ENCODE results near the gene IQCH. TPM values are rescaled to one million over a fixed set of nuclear protein-coding genes. Genes with fewer than 3 reads are reported as not detected.
"Not testable (repeated sequence)": the region's sequence is repeated elsewhere in the genome, so short reads cannot be mapped to it uniquely, and the experiment has no call there.

The IQCH gene
- total and polyA plus RNA-seq, 4 donors, result 1.2 to 3.4 (median 2.0) TPM; not detected in 1

- DNase-seq, result no peak
- peak overlapping the region; percentile 74 to 95 for H3K4me3 ChIP-seq (ENCODE audit: low read length in 2 of 2)
- H3K4me1 ChIP-seq (ENCODE audit: control insufficient read depth in 1 of 2, insufficient read depth in 2 of 2, low read length in 2 of 2), result no peaks in the 10 kb centered on the region
- intact Hi-C loops (cut with DNase I), result loop anchor here (5.0 to 10.0 kb wide), 4 partner anchors 66 to 306 kb away; partner anchors contain the start of gene SMAD3 (in 1 of the 2)
- peak overlapping the region in 1 of 2 donors; percentile 90 for H3K27ac ChIP-seq (ENCODE audit: low read depth in 1 of 2, low read length in 2 of 2)
- H3K36me3 ChIP-seq (ENCODE audit: control insufficient read depth in 1 of 2, insufficient read depth in 2 of 2, low read length in 1 of 2), result no peaks in the 10 kb centered on the region
- no peaks in the 10 kb centered on the region for H3K9me3 ChIP-seq (ENCODE audit: control insufficient read depth, low read length)
- no peaks in the 10 kb centered on the region for H3K27me3 ChIP-seq (ENCODE audit: control insufficient read depth in 1 of 2, insufficient read depth in 2 of 2, low read length in 1 of 2)
- ATAC-seq (ENCODE audit: low FRiP score), result no peak
- WGBS, 2 donors, result 30 to 36% methylated on average over 15 of the region's 15 CpGs
Measured at GRCh38 chr15:67253549-67254237, 893 bp upstream of the IQCH start.

- intact Hi-C loops (cut with DNase I), result loop anchor here in 1 of 2 donors (10.0 kb wide), 1 partner anchor 101 kb away; no protein-coding TSS in a partner anchor
- DNase-seq, result no peak
- no peak overlapping the region for H3K27ac ChIP-seq (ENCODE audit: low read depth in 1 of 2, low read length in 2 of 2)
- H3K4me1 ChIP-seq (ENCODE audit: control insufficient read depth in 1 of 2, insufficient read depth in 2 of 2, low read length in 2 of 2), result no peaks in the 10 kb centered on the region
- H3K9me3 ChIP-seq (ENCODE audit: control insufficient read depth, low read length), result no peaks in the 10 kb centered on the region
- no peaks in the 10 kb centered on the region for H3K36me3 ChIP-seq (ENCODE audit: control insufficient read depth in 1 of 2, insufficient read depth in 2 of 2, low read length in 1 of 2)
- 82 to 83% methylated on average over 3 of the region's 3 CpGs for WGBS, 2 donors
- H3K4me3 ChIP-seq (ENCODE audit: low read length in 2 of 2), result no peak overlapping the region
- ATAC-seq (ENCODE audit: low FRiP score), result no peak
- H3K27me3 ChIP-seq (ENCODE audit: control insufficient read depth in 1 of 2, insufficient read depth in 2 of 2, low read length in 1 of 2), result no peaks in the 10 kb centered on the region
Measured at GRCh38 chr15:67256051-67256450, 1.5 kb downstream of the IQCH start.

- H3K4me3 ChIP-seq (ENCODE audit: low read length in 2 of 2); H3K27ac ChIP-seq (ENCODE audit: low read depth in 1 of 2, low read length in 2 of 2); H3K9me3 ChIP-seq (ENCODE audit: control insufficient read depth, low read length); H3K36me3 ChIP-seq (ENCODE audit: control insufficient read depth in 1 of 2, insufficient read depth in 2 of 2, low read length in 1 of 2); H3K27me3 ChIP-seq (ENCODE audit: control insufficient read depth in 1 of 2, insufficient read depth in 2 of 2, low read length in 1 of 2); H3K4me1 ChIP-seq (ENCODE audit: control insufficient read depth in 1 of 2, insufficient read depth in 2 of 2, low read length in 2 of 2); ATAC-seq (ENCODE audit: low FRiP score); DNase-seq: not testable (repeated sequence)
- intact Hi-C loops (cut with DNase I), result loop anchor here in 1 of 2 donors (10.0 kb wide), 1 partner anchor 104 kb away; no protein-coding TSS in a partner anchor
- WGBS, 2 donors, result 95 to 97% methylated on average over 3 of the region's 3 CpGs
Measured at GRCh38 chr15:67258412-67258811, 3.8 kb downstream of the IQCH start.

- DNase-seq, result no peak
- intact Hi-C loops (cut with DNase I), result loop anchor here in 1 of 2 donors (10.0 kb wide), 1 partner anchor 105 kb away; no protein-coding TSS in a partner anchor
- Histone ChIP-seq H3K4me1 (ENCODE audit: control insufficient read depth in 1 of 2, insufficient read depth in 2 of 2, low read length in 2 of 2) (no peaks in the 10 kb centered on the region), H3K27ac (ENCODE audit: low read depth in 1 of 2, low read length in 2 of 2) (no peak overlapping the region), H3K27me3 (ENCODE audit: control insufficient read depth in 1 of 2, insufficient read depth in 2 of 2, low read length in 1 of 2) (no peaks in the 10 kb centered on the region), H3K9me3 (ENCODE audit: control insufficient read depth, low read length) (no peaks in the 10 kb centered on the region), H3K4me3 (ENCODE audit: low read length in 2 of 2) (no peak overlapping the region), H3K36me3 (ENCODE audit: control insufficient read depth in 1 of 2, insufficient read depth in 2 of 2, low read length in 1 of 2) (no peaks in the 10 kb centered on the region)
- no peak for ATAC-seq (ENCODE audit: low FRiP score)
Measured at GRCh38 chr15:67259379-67259778, 4.8 kb downstream of the IQCH start.

- DNase-seq (no peak), ATAC-seq (ENCODE audit: low FRiP score) (no peak)
- Histone ChIP-seq H3K27me3 (ENCODE audit: control insufficient read depth in 1 of 2, insufficient read depth in 2 of 2, low read length in 1 of 2) (no peaks in the 10 kb centered on the region), H3K27ac (ENCODE audit: low read depth in 1 of 2, low read length in 2 of 2) (no peak overlapping the region), H3K9me3 (ENCODE audit: control insufficient read depth, low read length) (no peaks in the 10 kb centered on the region), H3K4me1 (ENCODE audit: control insufficient read depth in 1 of 2, insufficient read depth in 2 of 2, low read length in 2 of 2) (no peaks in the 10 kb centered on the region), H3K4me3 (ENCODE audit: low read length in 2 of 2) (no peak overlapping the region), H3K36me3 (ENCODE audit: control insufficient read depth in 1 of 2, insufficient read depth in 2 of 2, low read length in 1 of 2) (no peaks in the 10 kb centered on the region)
- intact Hi-C loops (cut with DNase I), result loop anchor here in 1 of 2 donors (10.0 kb wide), 1 partner anchor 105 kb away; no protein-coding TSS in a partner anchor
Measured at GRCh38 chr15:67259806-67260205, 5.2 kb downstream of the IQCH start.

- no peak for ATAC-seq (ENCODE audit: low FRiP score)
- no peaks in the 10 kb centered on the region for H3K4me1 ChIP-seq (ENCODE audit: control insufficient read depth in 1 of 2, insufficient read depth in 2 of 2, low read length in 2 of 2)
- H3K4me3 ChIP-seq (ENCODE audit: low read length in 2 of 2), result no peak overlapping the region
- no peaks in the 10 kb centered on the region for H3K9me3 ChIP-seq (ENCODE audit: control insufficient read depth, low read length)
- H3K27ac ChIP-seq (ENCODE audit: low read depth in 1 of 2, low read length in 2 of 2), result no peak overlapping the region
- no peaks in the 10 kb centered on the region for H3K36me3 ChIP-seq (ENCODE audit: control insufficient read depth in 1 of 2, insufficient read depth in 2 of 2, low read length in 1 of 2)
- no peaks in the 10 kb centered on the region for H3K27me3 ChIP-seq (ENCODE audit: control insufficient read depth in 1 of 2, insufficient read depth in 2 of 2, low read length in 1 of 2)
- intact Hi-C loops (cut with DNase I), result no loop called here
- DNase-seq, result no peak
- 84 to 85% methylated on average over 6 of the region's 6 CpGs for WGBS, 2 donors
Measured at GRCh38 chr15:67266870-67267269, 12.3 kb downstream of the IQCH start.

- intact Hi-C loops (cut with DNase I), result no loop called here
- Histone ChIP-seq H3K27ac (ENCODE audit: low read depth in 1 of 2, low read length in 2 of 2) (no peak overlapping the region), H3K27me3 (ENCODE audit: control insufficient read depth in 1 of 2, insufficient read depth in 2 of 2, low read length in 1 of 2) (no peaks in the 10 kb centered on the region), H3K4me1 (ENCODE audit: control insufficient read depth in 1 of 2, insufficient read depth in 2 of 2, low read length in 2 of 2) (no peaks in the 10 kb centered on the region), H3K36me3 (ENCODE audit: control insufficient read depth in 1 of 2, insufficient read depth in 2 of 2, low read length in 1 of 2) (no peaks in the 10 kb centered on the region), H3K9me3 (ENCODE audit: control insufficient read depth, low read length) (no peaks in the 10 kb centered on the region), H3K4me3 (ENCODE audit: low read length in 2 of 2) (no peak overlapping the region)
- DNase-seq, result no peak
- ATAC-seq (ENCODE audit: low FRiP score), result no peak
- 32 to 39% methylated on average over 3 of the region's 3 CpGs for WGBS, 2 donors
Measured at GRCh38 chr15:67267440-67267839, 12.9 kb downstream of the IQCH start.

GRCh38 chr15:67267951-67268941 is 13.7 kb downstream of the IQCH start:
- intact Hi-C loops (cut with DNase I), result no loop called here
- 72 to 73% methylated on average over 9 of the region's 9 CpGs for WGBS, 2 donors
- H3K9me3 ChIP-seq (ENCODE audit: control insufficient read depth, low read length), result no peaks in the 10 kb centered on the region

More at GRCh38 chr15:67267951-67268941, 13.7 kb downstream of the IQCH start:
- Histone ChIP-seq H3K27me3 (ENCODE audit: control insufficient read depth in 1 of 2, insufficient read depth in 2 of 2, low read length in 1 of 2) (no peaks in the 10 kb centered on the region), H3K4me3 (ENCODE audit: low read length in 2 of 2) (no peak overlapping the region), H3K4me1 (ENCODE audit: control insufficient read depth in 1 of 2, insufficient read depth in 2 of 2, low read length in 2 of 2) (no peaks in the 10 kb centered on the region), H3K27ac (ENCODE audit: low read depth in 1 of 2, low read length in 2 of 2) (no peak overlapping the region), H3K36me3 (ENCODE audit: control insufficient read depth in 1 of 2, insufficient read depth in 2 of 2, low read length in 1 of 2) (no peaks in the 10 kb centered on the region)
- DNase-seq, result no peak
- no peak for ATAC-seq (ENCODE audit: low FRiP score)
